IMR-90 (cell line): Measurements from ENCODE around the gene NISCH.

Experiments
- CTCF ChIP-seq: conservative IDR thresholded peaks from 2 replicates; pipeline ENCODE4 v1.5.1; 2012; ENCODE audit warnings: mild to moderate bottlenecking, low read depth, low read length, improper control_type of control experiment
- FOS ChIP-seq: fragments of 150-350 bp; IDR thresholded peaks from 2 replicates; pipeline ENCODE4 v1.6.1; 2016; ENCODE audit warnings: low read depth, low read length
- RAD21 ChIP-seq: IDR thresholded peaks from 2 replicates; pipeline ENCODE4 v1.6.1; 2012; ENCODE audit warnings: low read length, improper control_type of control experiment

GRCh38 chr3:52444860-52445793 lies 10.3 kb upstream of the NISCH start, which contains the start of gene SEMA3G:
- peak; percentile 50 for TF ChIP-seq CTCF
- TF ChIP-seq RAD21, result no peak
- no peak for TF ChIP-seq FOS
